ENCODE results near the gene ANKH. TPM values are rescaled to one million over a fixed set of nuclear protein-coding genes. Genes with fewer than 3 reads are reported as not detected.

ANKH gene
- total RNA-seq, 1 donor from 2014 or later = 30.9 TPM

GRCh38 chr5:14830210-14831005, 41.2 kb downstream of the ANKH start:
- TF ChIP-seq POLR2AphosphoS5 (IDR thresholded peaks at IDR 0.05; ENCODE audit: insufficient read depth in 1 of 2, low read depth in 1 of 2) = no peak
- no peak for TF ChIP-seq CTCF (IDR thresholded peaks at IDR 0.05)
- no peak for TF ChIP-seq POLR2A (IDR thresholded peaks at IDR 0.05)
- Histone ChIP-seq H3K4me1 (peaks cover 11% of the 10 kb centered on the region), H3K27me3 (no peaks in the 10 kb centered on the region), H3K27ac (no peak overlapping the region), H3K9me3 (no peaks in the 10 kb centered on the region), H3K4me3 (no peak overlapping the region), H3K36me3 (no peaks in the 10 kb centered on the region)
- DNase-seq (ENCODE audit: extremely low spot score in 2 of 2) = no peak
- intact Hi-C loops (cut with DNase I) = no loop called here

- no peak overlapping the region for H3K4me3 ChIP-seq
- DNase-seq (ENCODE audit: extremely low spot score in 2 of 2) = no peak
- intact Hi-C loops (cut with DNase I) = no loop called here
- H3K27me3 ChIP-seq = no peaks in the 10 kb centered on the region
- no peaks in the 10 kb centered on the region for H3K36me3 ChIP-seq
- H3K27ac ChIP-seq = no peak overlapping the region
- no peaks in the 10 kb centered on the region for H3K9me3 ChIP-seq
- H3K4me1 ChIP-seq = peaks cover 11% of the 10 kb centered on the region
- no peak for TF ChIP-seq CTCF (IDR thresholded peaks at IDR 0.05)
- no peak for TF ChIP-seq POLR2AphosphoS5 (IDR thresholded peaks at IDR 0.05; ENCODE audit: insufficient read depth in 1 of 2, low read depth in 1 of 2)
- TF ChIP-seq POLR2A (IDR thresholded peaks at IDR 0.05) = no peak
Measured at GRCh38 chr5:14829396-14829795, 42.2 kb downstream of the ANKH start.

GRCh38 chr5:14826714-14827113, 44.9 kb downstream of the ANKH start:
- intact Hi-C loops (cut with DNase I) = no loop called here
- H3K27me3 ChIP-seq = no peaks in the 10 kb centered on the region
- peaks cover 4% of the 10 kb centered on the region for H3K4me1 ChIP-seq

GRCh38 chr5:14825977-14826376, 45.6 kb downstream of the ANKH start:
- no peak for DNase-seq (ENCODE audit: extremely low spot score in 2 of 2)
- H3K4me1 ChIP-seq = peaks cover 8% of the 10 kb centered on the region
- H3K36me3 ChIP-seq = no peaks in the 10 kb centered on the region
- no peak overlapping the region for H3K27ac ChIP-seq
- no peaks in the 10 kb centered on the region for H3K27me3 ChIP-seq
- TF ChIP-seq CTCF (IDR thresholded peaks at IDR 0.05) (no peak), POLR2AphosphoS5 (IDR thresholded peaks at IDR 0.05; ENCODE audit: insufficient read depth in 1 of 2, low read depth in 1 of 2) (no peak), POLR2A (IDR thresholded peaks at IDR 0.05) (no peak)
- H3K9me3 ChIP-seq = no peaks in the 10 kb centered on the region
- intact Hi-C loops (cut with DNase I) = no loop called here
- no peak overlapping the region for H3K4me3 ChIP-seq

More at GRCh38 chr5:14826714-14827113, 44.9 kb downstream of the ANKH start:
- H3K4me3 ChIP-seq = no peak overlapping the region
- no peak overlapping the region for H3K27ac ChIP-seq
- DNase-seq (ENCODE audit: extremely low spot score in 2 of 2) = no peak
- no peaks in the 10 kb centered on the region for H3K9me3 ChIP-seq
- no peaks in the 10 kb centered on the region for H3K36me3 ChIP-seq
- TF ChIP-seq POLR2A (IDR thresholded peaks at IDR 0.05) (no peak), CTCF (IDR thresholded peaks at IDR 0.05) (no peak), POLR2AphosphoS5 (IDR thresholded peaks at IDR 0.05; ENCODE audit: insufficient read depth in 1 of 2, low read depth in 1 of 2) (no peak)

GRCh38 chr5:14824499-14824898, 47.1 kb downstream of the ANKH start:
- Histone ChIP-seq H3K36me3 (no peaks in the 10 kb centered on the region), H3K27me3 (no peaks in the 10 kb centered on the region), H3K9me3 (no peaks in the 10 kb centered on the region), H3K4me1 (peaks cover 16% of the 10 kb centered on the region), H3K27ac (no peak overlapping the region), H3K4me3 (no peak overlapping the region)
- no peak for DNase-seq (ENCODE audit: extremely low spot score in 2 of 2)
- intact Hi-C loops (cut with DNase I) = no loop called here
- TF ChIP-seq POLR2AphosphoS5 (IDR thresholded peaks at IDR 0.05; ENCODE audit: insufficient read depth in 1 of 2, low read depth in 1 of 2) = no peak
- TF ChIP-seq CTCF (IDR thresholded peaks at IDR 0.05) = no peak
- TF ChIP-seq POLR2A (IDR thresholded peaks at IDR 0.05) = no peak
